ENCODE measurements around the gene PSTK.

The PSTK gene

DNA sequence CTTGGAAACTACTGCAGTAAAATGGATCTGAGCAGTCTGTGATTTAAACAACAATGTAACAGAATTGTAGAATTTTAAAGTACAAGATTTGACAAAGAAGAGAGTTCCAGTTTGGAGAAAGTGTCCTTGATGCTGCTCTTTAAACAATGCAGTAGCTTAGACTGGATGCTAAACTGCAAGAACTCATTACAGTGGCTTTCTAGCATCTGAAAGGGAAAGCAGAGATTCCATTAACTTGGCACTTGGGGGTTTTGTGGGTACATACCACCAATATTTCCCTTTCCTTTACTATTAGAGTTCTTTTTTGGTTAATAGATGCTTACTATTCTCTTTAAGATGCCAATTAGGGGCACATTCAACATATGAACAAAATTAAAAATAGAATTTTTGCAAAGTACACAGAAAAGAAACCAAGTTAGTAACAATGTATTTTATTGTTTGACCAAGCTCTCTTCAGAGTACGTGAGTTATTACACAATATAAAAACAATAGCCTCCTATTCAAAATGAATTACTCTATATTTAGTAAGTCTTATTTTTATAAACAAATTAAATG is 11.9 kb downstream of the PSTK start:
- WGBS, 2 experiments (ENCODE audit: insufficient coverage in 2 of 2) = no CpG with 5 or more reads among the region's 1 CpG

GRCh38 chr10:122993797-122994336 is 13.7 kb downstream of the PSTK start:
- no peak overlapping the region for H3K4me3 ChIP-seq (ENCODE audit: extremely low read depth, insufficient read depth, low read length, poor library complexity, severe bottlenecking)
- no peak overlapping the region for H3K27ac ChIP-seq (ENCODE audit: low read depth, low read length, severe bottlenecking)
- H3K4me1 ChIP-seq (ENCODE audit: control insufficient read depth, insufficient read depth, low read length, poor library complexity, severe bottlenecking) = no peaks in the 10 kb centered on the region
- no peaks in the 10 kb centered on the region for H3K9me3 ChIP-seq (ENCODE audit: control insufficient read depth, low read length)
- H3K36me3 ChIP-seq (ENCODE audit: control insufficient read depth, insufficient read depth, low read length) = peaks cover 41% of the 10 kb centered on the region
- 81 to 98% methylated on average over 3 to 6 of the region's 6 CpGs for WGBS, 2 experiments (ENCODE audit: insufficient coverage in 2 of 2)

More for the DNA sequence above, 11.9 kb downstream of the PSTK start:
- no peak overlapping the region for H3K4me3 ChIP-seq (ENCODE audit: extremely low read depth, insufficient read depth, low read length, poor library complexity, severe bottlenecking)
- H3K4me1 ChIP-seq (ENCODE audit: control insufficient read depth, insufficient read depth, low read length, poor library complexity, severe bottlenecking) = no peaks in the 10 kb centered on the region
- peaks cover 27% of the 10 kb centered on the region for H3K36me3 ChIP-seq (ENCODE audit: control insufficient read depth, insufficient read depth, low read length)
- H3K9me3 ChIP-seq (ENCODE audit: control insufficient read depth, low read length) = no peaks in the 10 kb centered on the region
- H3K27ac ChIP-seq (ENCODE audit: low read depth, low read length, severe bottlenecking) = no peak overlapping the region

DNA sequence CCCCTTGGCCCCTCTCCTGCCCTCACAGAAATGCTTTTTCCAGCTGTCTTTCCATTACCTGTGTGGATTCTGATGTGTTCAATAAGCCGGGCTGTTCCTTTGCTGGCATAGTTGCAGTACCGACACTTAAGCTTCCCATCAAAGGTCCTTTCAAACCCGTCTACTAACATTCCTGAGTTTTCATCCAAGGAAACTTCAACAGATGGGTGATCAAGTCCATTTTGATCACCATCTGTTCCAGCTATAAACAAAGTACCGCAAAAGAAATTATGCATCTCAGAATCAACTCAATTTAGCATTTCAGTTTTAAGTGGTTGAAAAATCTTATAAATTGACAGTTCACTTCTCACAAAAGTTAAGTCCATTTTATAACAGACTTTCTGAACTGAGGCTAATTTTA is 15.7 kb downstream of the PSTK start:
- Histone ChIP-seq H3K27ac (ENCODE audit: low read depth, low read length, severe bottlenecking) (no peak overlapping the region), H3K9me3 (ENCODE audit: control insufficient read depth, low read length) (no peaks in the 10 kb centered on the region), H3K4me3 (ENCODE audit: extremely low read depth, insufficient read depth, low read length, poor library complexity, severe bottlenecking) (no peak overlapping the region), H3K4me1 (ENCODE audit: control insufficient read depth, insufficient read depth, low read length, poor library complexity, severe bottlenecking) (no peaks in the 10 kb centered on the region), H3K36me3 (ENCODE audit: control insufficient read depth, insufficient read depth, low read length) (peaks cover 43% of the 10 kb centered on the region)
- 97 to 100% methylated on average over 3 of the region's 4 CpGs for WGBS, 2 experiments (ENCODE audit: insufficient coverage in 2 of 2)

- 100% methylated on average over 2 of the region's 3 CpGs; no CpG with 5 or more reads in 1 of the 2 experiments for WGBS, 2 experiments (ENCODE audit: insufficient coverage in 2 of 2)
- Histone ChIP-seq H3K9me3 (ENCODE audit: control insufficient read depth, low read length) (no peaks in the 10 kb centered on the region), H3K4me3 (ENCODE audit: extremely low read depth, insufficient read depth, low read length, poor library complexity, severe bottlenecking) (no peak overlapping the region), H3K36me3 (ENCODE audit: control insufficient read depth, insufficient read depth, low read length) (peaks cover 43% of the 10 kb centered on the region), H3K4me1 (ENCODE audit: control insufficient read depth, insufficient read depth, low read length, poor library complexity, severe bottlenecking) (no peaks in the 10 kb centered on the region), H3K27ac (ENCODE audit: low read depth, low read length, severe bottlenecking) (no peak overlapping the region)
These were observed 17.7 kb downstream of the PSTK start for GRCh38 chr10:122997864-122998263.

GRCh38 chr10:122998360-122998917 is 18.2 kb downstream of the PSTK start:
- Histone ChIP-seq H3K36me3 (ENCODE audit: control insufficient read depth, insufficient read depth, low read length) (peaks cover 43% of the 10 kb centered on the region), H3K9me3 (ENCODE audit: control insufficient read depth, low read length) (no peaks in the 10 kb centered on the region), H3K4me3 (ENCODE audit: extremely low read depth, insufficient read depth, low read length, poor library complexity, severe bottlenecking) (no peak overlapping the region), H3K27ac (ENCODE audit: low read depth, low read length, severe bottlenecking) (no peak overlapping the region), H3K4me1 (ENCODE audit: control insufficient read depth, insufficient read depth, low read length, poor library complexity, severe bottlenecking) (no peaks in the 10 kb centered on the region)
- 83 to 100% methylated on average over 2 of the region's 6 CpGs for WGBS, 2 experiments (ENCODE audit: insufficient coverage in 2 of 2)

DNA sequence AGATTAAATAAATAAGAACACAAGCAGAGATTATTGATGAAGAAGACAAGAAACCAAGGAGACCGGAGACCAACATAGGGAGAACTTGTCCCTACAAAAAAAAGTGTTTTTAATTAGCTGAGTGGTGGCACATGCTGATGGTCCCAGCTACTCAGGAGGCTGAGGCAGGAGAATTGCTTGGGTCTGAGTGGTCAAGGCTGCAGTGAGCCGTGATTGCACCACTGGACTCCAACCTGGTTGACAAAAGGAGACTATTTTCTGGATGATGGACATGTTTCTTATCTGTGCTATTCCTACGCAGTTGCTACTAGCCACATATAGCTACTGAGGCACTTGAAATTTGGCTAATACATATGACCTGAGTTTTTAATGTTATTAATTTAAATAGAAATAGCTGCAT is 18.7 kb downstream of the PSTK start:
- H3K36me3 ChIP-seq (ENCODE audit: control insufficient read depth, insufficient read depth, low read length) = peaks cover 39% of the 10 kb centered on the region
- no peak overlapping the region for H3K27ac ChIP-seq (ENCODE audit: low read depth, low read length, severe bottlenecking)
- no peaks in the 10 kb centered on the region for H3K9me3 ChIP-seq (ENCODE audit: control insufficient read depth, low read length)
- no peak overlapping the region for H3K4me3 ChIP-seq (ENCODE audit: extremely low read depth, insufficient read depth, low read length, poor library complexity, severe bottlenecking)
- WGBS, 2 experiments (ENCODE audit: insufficient coverage in 2 of 2) = 92 to 100% methylated on average over 2 of the region's 3 CpGs
- H3K4me1 ChIP-seq (ENCODE audit: control insufficient read depth, insufficient read depth, low read length, poor library complexity, severe bottlenecking) = no peaks in the 10 kb centered on the region

DNA sequence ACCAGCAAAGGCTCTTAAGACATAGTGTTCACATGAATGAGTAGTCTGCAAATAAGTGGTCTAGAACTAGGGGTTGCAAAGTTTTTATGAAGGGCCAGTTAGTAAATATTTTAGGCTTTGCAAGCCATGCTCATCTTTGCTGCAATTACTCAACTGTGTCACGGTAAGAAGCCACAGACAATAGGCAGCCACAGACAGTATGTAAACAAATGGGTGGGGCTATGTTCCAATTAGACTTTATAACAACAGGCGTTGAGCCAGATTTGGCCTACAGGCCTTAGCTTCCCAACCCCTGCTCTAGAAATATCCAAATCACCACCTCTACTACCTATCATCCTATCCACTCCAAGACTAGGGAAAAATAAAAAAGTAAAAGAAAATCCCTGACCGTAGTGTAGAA is 19.1 kb downstream of the PSTK start:
- peaks cover 35% of the 10 kb centered on the region for H3K36me3 ChIP-seq (ENCODE audit: control insufficient read depth, insufficient read depth, low read length)
- H3K9me3 ChIP-seq (ENCODE audit: control insufficient read depth, low read length) = no peaks in the 10 kb centered on the region
- H3K4me1 ChIP-seq (ENCODE audit: control insufficient read depth, insufficient read depth, low read length, poor library complexity, severe bottlenecking) = no peaks in the 10 kb centered on the region
- H3K4me3 ChIP-seq (ENCODE audit: extremely low read depth, insufficient read depth, low read length, poor library complexity, severe bottlenecking) = no peak overlapping the region
- H3K27ac ChIP-seq (ENCODE audit: low read depth, low read length, severe bottlenecking) = no peak overlapping the region
- WGBS, 2 experiments (ENCODE audit: insufficient coverage in 2 of 2) = 71% methylated on average over 1 of the region's 3 CpGs; no CpG with 5 or more reads in 1 of the 2 experiments

DNA sequence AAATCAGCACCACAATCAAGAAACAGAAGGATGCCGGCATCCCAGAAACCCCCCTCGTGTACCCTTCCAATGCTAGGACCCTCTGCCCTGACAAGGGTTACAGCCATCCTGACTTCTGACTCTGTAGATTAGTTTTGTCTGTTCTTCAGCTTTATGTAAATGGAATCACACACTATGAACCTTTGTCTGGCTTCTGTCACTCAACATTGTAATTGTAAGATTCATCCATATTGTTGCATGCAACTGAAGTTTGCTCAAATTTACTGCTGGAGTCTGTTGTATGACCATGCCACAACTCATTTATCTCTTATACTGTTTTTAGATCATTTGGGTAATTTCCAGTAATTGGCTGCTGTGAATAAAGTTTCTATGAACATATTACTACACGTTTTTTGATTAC is 20.0 kb downstream of the PSTK start:
- H3K9me3 ChIP-seq (ENCODE audit: control insufficient read depth, low read length) = no peaks in the 10 kb centered on the region
- H3K4me1 ChIP-seq (ENCODE audit: control insufficient read depth, insufficient read depth, low read length, poor library complexity, severe bottlenecking) = no peaks in the 10 kb centered on the region
- H3K27ac ChIP-seq (ENCODE audit: low read depth, low read length, severe bottlenecking) = no peak overlapping the region
- H3K36me3 ChIP-seq (ENCODE audit: control insufficient read depth, insufficient read depth, low read length) = peaks cover 30% of the 10 kb centered on the region
- no peak overlapping the region for H3K4me3 ChIP-seq (ENCODE audit: extremely low read depth, insufficient read depth, low read length, poor library complexity, severe bottlenecking)
- WGBS, 2 experiments (ENCODE audit: insufficient coverage in 2 of 2) = 60 to 100% methylated on average over 1 to 2 of the region's 3 CpGs

GRCh38 chr10:123001370-123001769 is 21.2 kb downstream of the PSTK start:
- Histone ChIP-seq H3K36me3 (ENCODE audit: control insufficient read depth, insufficient read depth, low read length) (peaks cover 18% of the 10 kb centered on the region), H3K4me3 (ENCODE audit: extremely low read depth, insufficient read depth, low read length, poor library complexity, severe bottlenecking) (no peak overlapping the region), H3K9me3 (ENCODE audit: control insufficient read depth, low read length) (no peaks in the 10 kb centered on the region), H3K27ac (ENCODE audit: low read depth, low read length, severe bottlenecking) (no peak overlapping the region), H3K4me1 (ENCODE audit: control insufficient read depth, insufficient read depth, low read length, poor library complexity, severe bottlenecking) (no peaks in the 10 kb centered on the region)
- WGBS, 2 experiments (ENCODE audit: insufficient coverage in 2 of 2) = 100% methylated on average over 1 to 2 of the region's 2 CpGs

- no peak overlapping the region for H3K4me3 ChIP-seq (ENCODE audit: extremely low read depth, insufficient read depth, low read length, poor library complexity, severe bottlenecking)
- WGBS, 2 experiments (ENCODE audit: insufficient coverage in 2 of 2) = no CpG with 5 or more reads among the region's 2 CpGs
- no peaks in the 10 kb centered on the region for H3K36me3 ChIP-seq (ENCODE audit: control insufficient read depth, insufficient read depth, low read length)
- no peaks in the 10 kb centered on the region for H3K9me3 ChIP-seq (ENCODE audit: control insufficient read depth, low read length)
- H3K27ac ChIP-seq (ENCODE audit: low read depth, low read length, severe bottlenecking) = no peak overlapping the region
- H3K4me1 ChIP-seq (ENCODE audit: control insufficient read depth, insufficient read depth, low read length, poor library complexity, severe bottlenecking) = peaks cover 8% of the 10 kb centered on the region
These were observed 24.1 kb downstream of the PSTK start for GRCh38 chr10:123004298-123004697.
